Left ventricle myocardium inferior (tissue), 1 donor: Measurements from ENCODE around the gene DSG3. TPM values are rescaled to one million over a fixed set of nuclear protein-coding genes. Genes with fewer than 3 reads are reported as not detected.

Source experiments
- DNase-seq: peaks from one replicate; pipeline ENCODE4 v3.0.0-alpha.2; 2020
- H3K27ac ChIP-seq: fragments of 200-600 bp; replicated peaks from 2 replicates; pipeline ENCODE4 v1.8.0; 2021
- H3K27me3 ChIP-seq: fragments of 200-600 bp; 2 replicates; pipeline ENCODE4 v1.8.0; 2021; ENCODE audit warnings: low read depth
- H3K36me3 ChIP-seq: fragments of 200-600 bp; 2 replicates; pipeline ENCODE4 v1.8.0; 2021
- H3K4me1 ChIP-seq: fragments of 200-600 bp; 2 replicates; pipeline ENCODE4 v1.8.0; 2021
- H3K4me3 ChIP-seq: fragments of 200-600 bp; 2 replicates; pipeline ENCODE4 v1.8.0; 2021; ENCODE audit warnings: mild to moderate bottlenecking, moderate library complexity
- H3K9me3 ChIP-seq: fragments of 200-600 bp; replicated peaks from 2 replicates; pipeline ENCODE4 v1.8.0; 2021
- CTCF ChIP-seq: fragments of 200-600 bp; IDR thresholded peaks from 2 replicates; pipeline ENCODE4 v1.8.0; 2021; ENCODE audit warnings: antibody characterized with exemption, mild to moderate bottlenecking, borderline replicate concordance
- intact Hi-C: fragments of 100-400 bp; cut with micrococcal nuclease; formaldehyde crosslinking; loops from one replicate; pipeline ENCODE4 v1.11.0; 2022
- total RNA-seq: library from RNA; stranded (reverse); fragmentation: NEBNext Ultra II Directional; extraction: Animal tissue kit (Norgen Biotek cat#: 25700); gene quantifications from one replicate; pipeline ENCODE4 v1.2.1, GENCODE V29; 2021
- donor health status: DM: no; HTN: yes; CAD: no; lungs with severe emphysema.

Gene DSG3
- total RNA-seq, 1 donor from 2014 or later: not detected

GRCh38 chr18:31510319-31510718, 62.8 kb downstream of the DSG3 start:
- Histone ChIP-seq H3K4me1 (peaks cover 10% of the 10 kb centered on the region), H3K4me3 (no peak overlapping the region), H3K27me3 (no peaks in the 10 kb centered on the region), H3K27ac (no peak overlapping the region), H3K36me3 (no peaks in the 10 kb centered on the region), H3K9me3 (no peaks in the 10 kb centered on the region)
- DNase-seq: no peak
- intact Hi-C loops: no loop called here
- no peak for TF ChIP-seq CTCF

- intact Hi-C loops: no loop called here
- Histone ChIP-seq H3K27ac (no peak overlapping the region), H3K4me3 (no peak overlapping the region), H3K4me1 (peaks cover 10% of the 10 kb centered on the region), H3K9me3 (no peaks in the 10 kb centered on the region), H3K36me3 (no peaks in the 10 kb centered on the region), H3K27me3 (no peaks in the 10 kb centered on the region)
- no peak for DNase-seq
- TF ChIP-seq CTCF: peak; percentile 35
These were observed 63.6 kb downstream of the DSG3 start for GRCh38 chr18:31511098-31511497.

- H3K36me3 ChIP-seq: no peaks in the 10 kb centered on the region
- DNase-seq: no peak
- no peak for TF ChIP-seq CTCF
- no peak overlapping the region for H3K4me3 ChIP-seq
- H3K9me3 ChIP-seq: no peaks in the 10 kb centered on the region
- peaks cover 10% of the 10 kb centered on the region for H3K4me1 ChIP-seq
- intact Hi-C loops: no loop called here
- H3K27me3 ChIP-seq: no peaks in the 10 kb centered on the region
- no peak overlapping the region for H3K27ac ChIP-seq
These were observed 64.7 kb downstream of the DSG3 start for GRCh38 chr18:31512203-31512764.

GRCh38 chr18:31513189-31513935, 65.8 kb downstream of the DSG3 start:
- no peak for DNase-seq
- intact Hi-C loops: no loop called here
- Histone ChIP-seq H3K4me1 (peaks cover 10% of the 10 kb centered on the region), H3K4me3 (no peak overlapping the region), H3K27ac (no peak overlapping the region), H3K27me3 (no peaks in the 10 kb centered on the region), H3K36me3 (no peaks in the 10 kb centered on the region), H3K9me3 (no peaks in the 10 kb centered on the region)
- no peak for TF ChIP-seq CTCF

- DNase-seq: no peak
- intact Hi-C loops: no loop called here
- TF ChIP-seq CTCF: no peak
These were observed 68.9 kb downstream of the DSG3 start for GRCh38 chr18:31516437-31516836.

More at GRCh38 chr18:31516437-31516836, 68.9 kb downstream of the DSG3 start:
- H3K27ac ChIP-seq: no peak overlapping the region
- no peaks in the 10 kb centered on the region for H3K27me3 ChIP-seq
- peaks cover 10% of the 10 kb centered on the region for H3K4me1 ChIP-seq
- H3K4me3 ChIP-seq: no peak overlapping the region
- H3K36me3 ChIP-seq: peaks cover 13% of the 10 kb centered on the region
- no peaks in the 10 kb centered on the region for H3K9me3 ChIP-seq
